ENCODE results near the gene MAN2B1.
"Not testable (repeated sequence)": the region's sequence is repeated elsewhere in the genome, so short reads cannot be mapped to it uniquely, and the experiment has no call there.

The MAN2B1 gene

DNA sequence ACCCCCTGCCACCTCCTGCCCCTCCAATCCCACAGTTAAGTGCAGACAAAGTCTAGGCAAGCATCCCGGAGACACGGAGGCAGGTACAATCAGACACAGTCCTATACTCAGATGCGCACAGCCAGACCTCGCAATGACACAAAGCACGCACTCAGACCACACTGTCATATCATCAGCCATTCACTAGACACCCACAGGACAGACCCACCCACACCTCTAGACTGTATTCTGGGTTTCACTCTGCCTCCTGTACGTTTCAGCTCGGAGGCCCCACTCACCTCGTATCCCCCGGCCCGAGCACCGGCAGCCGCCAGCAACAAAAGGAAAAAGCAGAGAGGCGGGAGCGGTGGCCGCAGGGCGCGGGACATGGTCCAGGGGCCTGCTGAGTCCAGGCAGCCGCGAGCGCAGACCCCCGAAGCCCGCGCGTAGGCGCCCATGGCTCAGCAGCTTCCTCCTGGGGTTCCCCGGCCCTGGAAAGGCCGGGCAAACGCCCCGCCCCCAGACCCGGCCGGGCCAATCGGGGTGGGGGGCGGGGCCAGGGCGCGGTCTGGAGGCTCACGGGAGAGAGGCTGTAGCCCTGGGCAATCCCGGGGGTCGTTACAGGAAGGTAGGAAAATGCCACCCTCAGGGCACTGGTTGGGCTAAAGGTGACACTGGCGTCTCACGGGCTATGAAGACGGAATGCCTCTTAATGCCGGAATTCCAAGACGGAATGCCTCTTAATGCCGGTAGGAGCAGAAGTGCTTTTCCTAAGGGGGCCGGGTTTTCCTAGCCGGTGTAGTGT is at the start of gene MAN2B1, which contains the start of gene WDR83:
Gene MAN2B1, minus strand, starts transcription at position 478 of the 784 bp plus-strand sequence. Its CDS starts 41 bp downstream, at position 437.
Gene WDR83, plus strand, starts transcription at position 543 of the 784 bp plus-strand sequence. CDS start 2,984 bp downstream, outside the sequence.
- peak; percentile 45 for DNase-seq

DNA sequence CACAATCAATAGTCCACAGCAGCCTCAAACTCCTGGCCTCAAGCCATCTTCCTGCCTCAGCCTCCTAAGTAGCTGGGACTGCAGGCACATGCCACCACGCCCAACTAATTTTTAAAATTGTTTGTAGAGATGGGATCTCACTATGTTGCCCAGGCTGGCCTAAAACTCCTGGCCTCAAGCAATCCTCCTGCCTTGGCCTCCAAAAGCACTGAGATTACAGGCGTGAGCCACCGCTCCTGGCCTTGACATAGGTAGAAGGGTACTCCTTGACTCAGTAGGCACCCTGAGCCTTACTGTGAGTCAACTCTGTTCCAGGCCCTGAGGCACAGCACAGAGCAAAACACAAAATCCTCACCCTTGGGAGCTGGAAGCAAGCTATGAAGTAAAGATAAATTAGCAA is 49.4 kb upstream of the MAN2B1 start:
- DNase-seq, result no peak

DNA sequence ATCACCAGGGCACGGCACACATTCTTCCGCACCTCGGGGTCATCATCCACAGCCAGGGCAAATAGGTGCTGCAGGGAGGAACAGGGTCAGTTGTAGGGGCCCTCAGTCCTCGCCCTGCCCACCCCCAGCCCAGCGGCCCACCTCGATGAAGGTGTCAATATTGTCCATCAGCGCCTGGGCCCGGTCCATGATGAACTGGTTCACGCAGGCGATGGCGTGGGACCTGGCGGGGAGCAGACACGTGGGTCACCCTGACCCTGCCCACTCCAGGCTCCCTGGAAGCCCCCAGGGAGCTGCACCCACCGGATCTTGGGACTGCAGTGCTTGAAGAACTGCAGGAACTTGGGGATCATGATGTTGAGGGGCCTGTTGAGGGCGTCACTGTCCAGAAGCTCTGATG is 48.6 kb upstream of the MAN2B1 start:
- no peak for DNase-seq

DNA sequence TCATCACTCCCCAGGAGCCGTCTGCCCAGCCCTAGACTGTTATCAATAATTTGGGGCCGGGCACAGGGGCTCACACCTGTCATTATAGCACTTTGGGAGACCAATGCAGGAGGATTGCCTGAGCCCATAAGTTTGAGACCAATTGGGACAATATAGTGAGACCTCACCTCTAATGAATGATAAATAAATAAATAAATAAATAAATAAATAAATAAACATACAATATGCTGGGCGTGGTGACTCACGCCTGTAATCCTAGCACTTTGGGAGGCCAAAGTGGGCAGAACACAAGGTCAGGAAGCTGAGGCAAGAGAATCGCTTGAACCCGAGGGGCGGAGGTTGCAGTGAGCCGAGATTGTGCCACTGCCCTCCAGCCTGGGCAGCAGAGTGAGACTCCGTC is 46.8 kb upstream of the MAN2B1 start:
- DNase-seq, result not testable (repeated sequence)

DNA sequence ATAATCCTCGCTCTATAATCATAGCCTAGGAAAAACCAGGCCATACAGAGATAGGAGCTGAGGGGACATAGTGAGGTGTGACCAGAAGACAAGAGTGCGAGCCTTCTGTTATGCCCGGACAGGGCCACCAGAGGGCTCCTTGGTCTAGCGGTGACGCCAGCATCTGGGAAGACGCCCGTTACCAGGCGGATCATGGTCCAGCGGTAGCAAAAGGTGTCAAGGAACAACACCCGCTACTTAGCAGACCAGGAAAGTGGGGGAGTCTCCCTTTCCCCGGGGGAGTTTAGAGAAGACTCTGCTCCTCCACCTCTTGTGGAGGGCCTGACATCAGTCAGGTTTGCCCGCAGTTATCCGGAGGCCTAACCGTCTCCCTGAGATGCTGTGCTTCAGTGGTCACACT is 45.5 kb upstream of the MAN2B1 start:
- DNase-seq, result not testable (repeated sequence)

DNA sequence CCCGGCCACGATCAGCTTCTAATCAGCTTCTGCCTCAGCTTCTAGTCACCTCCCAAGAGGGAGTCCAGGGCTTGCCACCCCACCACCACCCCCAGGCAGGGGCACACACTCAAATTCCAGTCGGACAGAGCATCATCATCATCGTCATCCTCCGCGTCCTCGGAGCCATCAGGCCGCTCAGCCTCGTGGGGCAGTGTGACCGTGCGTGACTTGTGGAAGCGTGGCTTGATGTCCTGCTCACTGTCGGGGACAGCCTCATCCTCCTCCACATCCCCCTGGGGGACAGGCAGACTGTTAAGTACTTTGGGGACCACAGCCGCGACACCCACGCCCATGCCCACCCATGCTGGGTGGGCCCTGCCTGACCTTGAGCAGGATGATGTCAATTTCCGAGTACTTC is 44.6 kb upstream of the MAN2B1 start:
- DNase-seq, result no peak

DNA sequence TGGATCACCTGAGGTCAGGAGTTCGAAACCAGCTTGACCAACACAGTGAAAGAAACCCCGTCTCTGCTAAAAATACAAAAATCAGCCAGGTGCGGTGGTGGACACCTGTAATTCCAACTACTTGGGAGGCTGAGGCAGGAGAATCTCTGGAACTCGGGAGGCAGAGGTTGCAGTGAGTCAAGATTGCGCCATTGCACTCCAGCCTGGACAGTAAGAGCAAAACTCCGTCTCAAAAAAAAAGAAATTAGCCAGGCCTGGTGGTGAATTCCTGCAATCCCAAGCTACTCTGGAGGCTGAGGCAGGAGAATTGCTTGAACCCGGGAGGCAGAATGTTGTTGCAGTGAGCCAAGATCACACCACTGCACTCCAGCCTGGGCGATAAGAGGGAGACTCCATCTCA is 42.1 kb upstream of the MAN2B1 start:
- no peak for DNase-seq

DNA sequence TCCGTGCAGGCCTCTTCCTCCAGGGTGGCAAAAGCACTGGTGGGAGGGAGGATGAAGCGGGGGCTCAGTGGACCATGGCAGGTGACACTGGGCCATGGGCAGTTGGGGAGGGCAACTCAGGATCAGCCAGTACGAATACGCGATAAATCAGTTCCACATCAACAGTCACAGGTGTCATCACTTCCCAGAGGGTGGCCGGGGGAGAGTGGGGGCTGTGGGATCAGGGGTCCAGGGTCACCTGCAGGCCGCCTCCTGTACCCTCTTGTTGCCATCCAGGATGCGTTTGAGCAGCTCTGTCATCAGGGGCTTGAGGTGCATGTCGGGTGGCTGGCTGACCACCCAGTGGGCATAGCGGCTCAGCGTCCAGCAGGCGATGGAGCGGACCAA is 39.8 kb upstream of the MAN2B1 start:
- no peak for DNase-seq

DNA sequence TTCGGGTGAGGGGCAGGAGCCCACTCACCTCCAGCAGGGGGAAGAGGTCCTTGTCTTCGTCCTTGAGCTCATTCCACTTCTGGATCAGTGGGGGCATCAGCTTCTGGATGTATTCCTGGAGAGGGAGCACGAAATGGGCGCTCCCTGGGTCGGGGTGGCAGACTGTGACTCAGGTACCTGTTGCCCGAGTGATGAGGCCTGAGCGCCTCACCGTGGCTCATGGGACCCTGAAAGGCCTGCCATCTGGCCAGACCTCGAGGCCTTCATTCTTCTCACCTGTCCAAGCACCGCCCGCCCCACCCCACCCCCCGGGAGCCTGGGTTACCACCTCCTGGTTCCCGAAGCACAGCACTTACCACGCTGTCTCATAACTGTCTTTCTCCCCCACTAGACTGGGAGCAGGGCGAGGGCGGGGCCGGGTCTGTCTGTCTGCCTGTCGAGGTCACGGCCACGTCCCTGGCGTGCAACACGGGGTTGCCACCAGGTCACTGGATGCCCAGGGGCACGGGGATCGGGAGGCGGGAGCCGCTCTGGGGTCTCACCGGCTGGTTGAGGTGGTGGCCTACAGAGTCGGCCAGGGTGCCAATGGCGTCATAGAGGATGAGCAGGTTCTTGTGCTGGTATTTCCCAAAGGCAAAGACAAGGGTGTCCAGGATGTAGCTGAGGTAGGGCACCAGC is 39.3 kb upstream of the MAN2B1 start:
- DNase-seq, result no peak

DNA sequence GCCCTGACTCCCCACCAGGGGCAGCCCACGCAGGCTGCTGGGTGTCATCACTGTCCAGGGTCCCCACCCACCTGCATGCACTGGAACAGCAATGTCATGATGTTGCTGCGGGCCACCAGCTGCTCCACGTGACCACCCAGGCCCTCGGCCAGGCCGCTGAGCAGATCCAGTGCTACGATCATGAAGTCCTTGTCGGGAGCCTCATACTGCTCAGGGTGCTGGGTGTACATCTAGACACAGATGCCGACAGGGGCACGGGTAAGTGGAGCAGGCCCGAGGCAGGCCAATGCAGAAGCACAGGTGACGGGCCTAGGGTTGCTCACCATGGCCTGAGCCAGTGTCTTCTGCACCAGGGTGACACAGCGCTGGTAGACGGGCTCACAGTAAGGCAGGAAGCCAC is 38.6 kb upstream of the MAN2B1 start:
- DNase-seq, result no peak

DNA sequence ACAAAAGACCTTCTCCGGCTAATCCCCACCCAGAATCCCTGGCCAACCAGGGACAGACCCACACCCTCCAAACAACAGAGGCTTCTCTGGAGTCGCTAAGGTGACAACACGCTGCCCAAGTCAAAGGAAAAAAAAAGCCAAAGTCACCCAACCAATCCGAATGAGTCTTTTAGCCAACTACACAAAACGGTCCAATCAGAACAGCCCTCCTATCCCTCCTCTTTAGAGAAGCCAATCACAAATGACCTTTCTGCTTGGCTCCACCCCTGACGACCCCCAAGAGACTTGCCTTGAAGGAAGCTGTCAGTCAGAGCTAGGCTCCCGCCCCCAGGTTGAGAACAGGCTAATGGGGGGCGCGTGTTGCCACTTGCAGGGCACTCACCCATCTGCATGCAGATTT is 36.5 kb upstream of the MAN2B1 start:
- no peak for DNase-seq

DNA sequence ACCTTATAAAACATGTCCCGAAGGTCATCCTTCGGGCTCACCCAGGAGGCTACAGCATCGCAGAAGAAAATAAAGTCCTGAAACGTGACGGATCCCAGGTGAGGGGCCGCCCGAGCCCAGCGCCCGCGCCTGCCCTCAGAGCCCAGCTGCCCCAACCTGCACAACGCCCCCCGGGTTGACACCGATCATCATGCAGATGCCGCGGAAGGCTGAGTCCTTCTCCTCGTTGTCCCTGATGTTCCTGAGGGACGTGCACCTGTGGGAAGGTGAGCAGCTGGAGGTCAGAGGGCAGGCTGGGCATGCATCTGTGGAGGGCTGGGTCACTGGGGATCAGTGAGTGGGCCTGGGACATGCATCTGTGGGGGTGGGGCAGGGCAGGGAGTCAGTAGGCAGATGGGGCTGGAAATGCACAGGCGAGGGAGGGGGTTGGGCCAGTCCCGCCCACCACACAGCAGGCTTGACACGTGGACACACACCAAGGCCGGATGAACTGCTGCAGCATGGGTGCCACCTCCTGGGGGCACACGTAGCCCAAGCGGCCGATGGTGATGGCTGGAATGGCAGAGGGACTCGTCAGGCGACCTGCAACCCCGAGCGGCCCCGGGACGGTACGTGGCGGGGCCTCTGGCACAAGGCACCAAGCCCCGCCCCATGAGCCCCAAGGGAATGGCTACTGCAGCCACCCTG is 35.2 kb upstream of the MAN2B1 start:
- no peak for DNase-seq

DNA sequence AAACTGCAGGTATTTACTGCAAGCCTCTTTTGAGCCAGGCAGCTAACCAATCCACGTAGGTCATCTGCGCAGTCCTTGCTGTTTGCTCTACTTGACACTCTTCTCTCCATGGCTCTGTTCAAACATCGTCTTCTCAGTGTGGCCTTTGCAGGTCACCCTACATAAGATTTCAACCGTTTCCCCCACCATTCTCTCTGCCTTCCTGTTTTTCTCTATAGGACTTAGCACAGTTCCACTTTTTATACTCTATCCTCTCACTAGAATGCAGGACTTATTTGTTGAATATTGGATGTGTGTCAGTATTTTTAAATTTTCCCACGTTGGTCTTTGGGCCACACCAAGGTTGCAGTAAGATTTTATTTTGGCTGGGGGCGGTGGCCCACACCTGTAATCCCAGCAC is 31.6 kb upstream of the MAN2B1 start:
- DNase-seq, result no peak

DNA sequence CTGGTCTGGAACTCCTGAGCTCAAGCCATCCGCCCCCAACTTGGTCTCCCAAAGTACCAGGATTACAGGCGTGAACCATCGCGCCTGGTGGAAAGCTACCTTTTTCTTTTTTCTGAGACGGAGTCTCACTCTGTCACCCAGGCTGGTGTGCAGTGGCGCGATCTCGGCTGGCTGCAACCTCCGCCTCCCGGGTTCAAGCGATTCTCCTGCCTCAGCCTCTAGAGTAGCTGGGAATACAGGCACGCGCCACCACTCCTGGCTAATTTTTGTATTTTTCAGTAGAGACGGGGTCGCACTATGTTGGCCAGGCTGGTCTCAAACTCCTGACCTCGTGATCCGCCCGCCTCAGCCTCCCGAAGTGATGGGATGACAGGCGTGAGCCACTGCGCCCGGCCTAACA is 30.9 kb upstream of the MAN2B1 start:
- not testable (repeated sequence) for DNase-seq

DNA sequence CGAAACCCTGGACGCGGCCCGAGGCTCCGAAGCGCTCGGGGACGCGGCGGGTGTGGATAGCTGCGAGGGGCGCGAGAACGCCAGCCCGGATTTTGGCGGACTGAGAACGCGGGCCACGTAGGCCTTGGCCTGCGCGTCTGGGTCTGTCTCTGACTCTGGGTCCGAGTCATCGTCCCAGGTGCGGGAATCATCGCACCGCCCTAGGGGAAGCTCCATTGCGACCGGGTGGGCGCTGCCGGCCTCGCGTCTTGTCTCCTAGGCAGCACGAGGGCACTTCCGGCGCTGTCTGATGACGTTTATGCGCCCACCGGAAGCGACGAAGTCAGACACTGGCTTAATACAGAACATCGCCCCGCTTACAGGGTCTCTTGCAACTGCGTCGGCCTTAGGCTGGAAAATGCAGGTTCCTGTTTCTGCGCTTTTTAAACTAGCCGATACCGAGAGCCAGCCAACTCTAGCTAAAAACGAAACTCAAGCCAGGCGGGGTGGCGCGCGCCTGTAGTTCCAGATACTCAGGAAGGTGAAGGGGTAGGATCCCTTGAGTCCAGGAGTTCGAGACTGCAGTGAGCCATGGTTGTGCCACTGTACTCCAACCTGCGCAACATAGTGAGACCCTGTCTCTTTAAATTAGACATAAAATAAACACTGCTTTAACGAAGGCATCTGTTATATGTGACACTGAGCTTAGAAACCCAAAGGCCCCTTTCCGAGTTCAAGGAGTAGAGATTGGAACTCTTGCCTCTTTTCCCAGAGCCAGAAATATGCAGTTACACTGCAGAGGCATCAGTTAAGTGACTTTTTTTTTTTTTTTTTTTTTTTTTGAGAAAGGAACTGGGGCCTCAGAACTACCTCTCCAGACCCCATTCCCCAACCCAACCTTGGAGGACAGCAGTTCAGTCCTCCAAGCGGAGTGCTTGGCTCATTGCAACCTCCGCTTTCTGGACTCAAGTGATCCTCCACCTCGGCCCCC is 30.1 kb upstream of the MAN2B1 start, which contains the start of gene FBXW9:
Gene FBXW9, minus strand, starts transcription at position 266 of the 970 bp plus-strand sequence. Its CDS starts 50 bp downstream, at position 216.
- peak; percentile 78 for DNase-seq

DNA sequence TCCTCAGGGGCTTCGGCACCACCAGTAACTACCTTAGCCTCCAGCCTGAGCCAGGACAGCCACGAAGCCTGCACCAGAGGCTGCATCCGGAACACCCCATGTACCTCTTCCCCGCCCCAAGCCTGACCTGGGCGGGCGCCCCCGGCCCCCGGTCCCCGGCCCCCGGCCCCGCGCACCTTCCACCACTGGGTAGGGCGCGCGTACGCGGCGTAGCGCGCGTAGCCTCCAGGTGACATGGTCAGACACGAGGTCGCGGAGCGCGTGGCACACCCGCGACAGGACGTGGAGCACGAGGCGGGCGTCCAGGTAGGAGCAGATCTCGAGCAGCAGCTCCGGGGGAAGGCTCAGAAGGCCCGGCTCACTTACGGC is 29.4 kb upstream of the MAN2B1 start:
- no peak for DNase-seq

DNA sequence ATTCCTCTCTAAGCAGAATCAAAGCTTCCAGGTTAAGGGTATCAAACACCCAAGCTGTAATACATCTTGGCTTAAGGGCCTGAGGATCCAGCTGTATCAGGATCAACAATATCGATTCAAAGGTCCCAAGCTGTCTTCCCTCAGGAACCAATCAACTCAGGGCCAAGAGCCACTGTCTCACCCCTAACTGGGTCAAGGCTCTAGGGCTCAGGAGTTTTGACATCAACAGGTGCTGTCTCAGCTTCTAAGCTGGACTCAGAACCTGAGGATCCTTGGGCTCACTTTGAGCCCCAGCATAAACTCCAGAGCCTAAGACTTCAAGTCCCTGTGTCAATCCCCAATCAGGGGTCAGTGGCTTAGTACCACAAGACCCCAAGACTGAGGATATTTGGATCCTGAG is 29.0 kb upstream of the MAN2B1 start:
- no peak for DNase-seq

DNA sequence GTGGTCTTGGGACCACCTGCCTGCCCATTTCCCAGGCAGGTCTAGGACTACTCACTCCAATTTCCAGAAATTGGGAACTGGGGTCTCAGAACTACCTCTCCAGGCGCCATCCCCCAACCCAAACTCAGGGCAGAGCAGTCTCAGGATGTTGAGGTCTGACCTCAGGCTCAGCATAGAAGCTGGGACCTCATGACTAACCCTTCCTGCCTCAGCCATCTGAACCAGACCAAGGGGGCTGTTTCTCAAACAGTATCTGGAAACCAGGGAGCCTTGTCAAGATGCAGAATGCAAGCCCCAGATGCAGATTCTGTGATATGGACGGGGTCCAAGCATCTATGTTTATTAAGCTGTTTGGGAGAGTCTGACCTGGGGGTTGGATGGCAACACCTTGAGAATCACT is 28.6 kb upstream of the MAN2B1 start:
- no peak for DNase-seq

DNA sequence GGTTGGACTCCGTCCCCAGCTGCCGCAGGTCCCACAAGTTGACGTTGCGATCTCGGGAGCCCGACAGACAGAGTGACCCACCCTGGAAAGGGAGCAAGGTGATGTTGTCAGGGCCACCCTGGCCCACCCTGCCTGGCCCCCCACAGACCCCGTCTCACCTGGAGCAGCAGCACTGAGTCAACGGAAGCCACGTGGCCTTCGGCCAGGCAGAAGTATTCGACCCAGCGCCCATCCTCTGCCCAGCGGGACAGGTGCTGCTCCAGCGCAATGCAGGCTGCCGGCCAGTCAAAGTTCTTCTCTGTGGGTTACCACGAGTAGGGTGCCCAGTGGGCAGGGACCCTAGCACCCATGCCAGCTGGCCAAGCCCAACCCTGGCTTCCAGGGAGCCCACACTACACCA is 28.1 kb upstream of the MAN2B1 start:
- no peak for DNase-seq

DNA sequence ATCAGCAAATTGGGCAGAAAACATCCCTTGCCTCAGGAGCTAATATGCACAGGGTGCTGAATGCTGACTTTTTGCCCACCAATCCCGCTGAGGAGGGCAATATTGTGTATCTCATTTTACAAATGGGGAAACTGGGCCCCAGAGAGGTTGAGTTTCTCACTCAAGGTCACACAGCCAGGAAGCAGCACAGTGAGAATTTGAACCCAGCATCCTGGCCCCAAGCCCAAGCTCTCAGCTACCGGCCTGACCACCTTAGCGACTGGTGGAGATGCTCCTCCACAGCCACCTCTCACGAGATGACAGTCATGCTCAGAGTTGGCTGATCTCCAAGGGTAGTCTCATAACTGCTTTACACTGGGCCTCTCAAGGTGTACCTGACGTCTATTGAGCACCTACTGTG is 26.4 kb upstream of the MAN2B1 start:
- no peak for DNase-seq

DNA sequence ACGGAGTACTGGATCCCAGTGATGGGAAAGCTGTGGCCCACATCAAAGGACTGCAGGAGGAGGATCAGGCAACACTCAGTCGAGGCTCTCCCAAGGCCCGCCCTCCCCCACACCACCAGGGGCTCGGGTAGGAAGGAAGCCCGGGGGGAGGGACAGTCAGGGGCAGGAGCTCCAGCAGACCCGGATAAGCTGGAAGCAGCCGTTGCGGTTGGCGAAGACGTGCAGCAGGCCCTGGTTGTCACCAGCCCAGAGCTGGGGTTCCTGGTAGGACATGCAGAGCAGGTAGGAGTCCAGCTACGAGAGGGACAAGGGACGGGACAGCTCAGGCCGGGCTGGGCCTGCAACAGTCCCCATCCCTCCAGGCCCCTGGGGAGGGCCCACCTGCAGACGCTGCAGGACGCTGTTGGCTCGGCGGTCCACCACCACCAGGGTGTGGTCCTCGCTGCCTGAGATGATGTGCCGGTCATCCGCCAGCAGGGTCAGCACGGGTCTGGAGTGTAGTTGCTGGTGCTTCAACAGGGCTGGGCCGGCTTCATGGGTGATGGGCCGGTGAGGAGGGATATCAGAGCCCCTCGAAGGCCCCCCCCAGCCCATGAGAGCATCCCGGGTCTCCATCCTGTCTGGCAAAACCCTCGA is 23.2 kb upstream of the MAN2B1 start:
- DNase-seq, result no peak

DNA sequence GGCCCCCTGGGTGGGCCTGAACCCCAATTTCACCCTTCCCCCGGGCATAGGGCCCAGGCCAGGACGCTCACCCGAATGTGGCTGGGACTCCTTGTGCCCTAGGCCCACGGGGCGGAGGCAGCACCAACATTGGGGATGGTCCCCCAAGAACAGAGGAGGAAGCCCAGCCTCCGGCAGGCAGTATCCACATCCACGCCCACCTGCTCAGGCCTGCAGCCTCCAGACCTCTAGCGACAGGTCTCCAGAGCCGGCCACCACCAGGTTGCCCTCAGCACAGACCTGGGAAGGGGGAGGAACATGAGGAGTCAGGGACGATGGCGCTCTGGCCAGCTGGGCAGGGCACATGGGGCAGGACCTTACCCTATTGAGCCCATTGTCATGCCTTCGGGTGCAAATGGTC is 22.5 kb upstream of the MAN2B1 start:
- DNase-seq, result no peak

Measured in NCI-H2107 (cell line).